Lower lobe of right lung (tissue), 2 donors: ENCODE results near the gene CUEDC1. TPM values are rescaled to one million over a fixed set of nuclear protein-coding genes. Genes with fewer than 3 reads are reported as not detected.

Source experiments
- ATAC-seq, 2 donors: fragments of 200-7000 bp; cut with Tn5 transposase; one replicate each; pipeline ENCODE4 v1.9.1; 2020 to 2022; ENCODE audit warnings: mild to moderate bottlenecking in 2 of 2, moderate library complexity in 2 of 2
- DNase-seq: peaks from one replicate; pipeline ENCODE4 v3.0.0-alpha.2; 2020
- H3K27ac ChIP-seq: fragments of 200-600 bp; one replicate; pipeline ENCODE4 v1.8.0; 2022
- H3K27me3 ChIP-seq: fragments of 200-600 bp; one replicate; pipeline ENCODE4 v1.8.0; 2022; ENCODE audit warnings: low read depth
- H3K36me3 ChIP-seq: fragments of 200-600 bp; one replicate; pipeline ENCODE4 v1.8.0; 2022; ENCODE audit warnings: mild to moderate bottlenecking
- H3K4me1 ChIP-seq: fragments of 200-600 bp; one replicate; pipeline ENCODE4 v1.8.0; 2022
- H3K4me3 ChIP-seq: fragments of 200-600 bp; one replicate; pipeline ENCODE4 v1.8.0; 2022; ENCODE audit warnings: mild to moderate bottlenecking
- H3K9me3 ChIP-seq: fragments of 200-600 bp; one replicate; pipeline ENCODE4 v1.8.0; 2022
- intact Hi-C: fragments of 100-400 bp; cut with DNase I; formaldehyde crosslinking; loops from one replicate; pipeline ENCODE4 v1.11.0; 2022
- total RNA-seq: library from RNA; stranded (reverse); fragmentation: NEBNext Ultra II Directional; extraction: Animal tissue kit (Norgen Biotek cat#: 25700); gene quantifications from one replicate; pipeline ENCODE4 v1.2.1, GENCODE V29; 2021
- TF ChIP-seq, protein P1 (sequence below): fragments of 200-600 bp; IDR thresholded peaks from one replicate; pipeline ENCODE4 v1.8.0; 2022; ENCODE audit warnings: antibody characterized with exemption, mild to moderate bottlenecking
- donor health status: DM: no; HTN: yes; CAD: no; lungs with severe emphysema.

Gene CUEDC1
- total RNA-seq, 1 donor from 2014 or later = 42.8 TPM

DNA sequence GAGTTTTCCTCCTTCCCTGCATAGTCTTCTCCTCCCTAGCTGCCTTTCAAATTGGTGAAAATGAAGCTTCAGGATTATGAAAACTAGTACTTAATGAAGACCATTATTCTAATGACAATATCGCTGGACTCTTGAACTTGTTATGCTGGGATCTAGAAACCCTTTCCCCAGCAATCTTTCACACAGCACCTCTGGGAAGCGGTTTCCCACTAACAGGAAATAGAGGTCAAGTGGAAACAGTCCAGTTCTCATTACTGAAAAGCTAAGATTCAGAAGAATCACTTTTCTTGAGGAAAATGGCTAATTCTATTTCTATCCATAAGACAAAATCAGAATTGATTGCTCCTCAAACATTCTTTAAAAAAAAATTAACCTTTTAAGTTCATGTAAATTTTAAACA, 34.8 kb upstream of the CUEDC1 start:
- no peaks in the 10 kb centered on the region for H3K27me3 ChIP-seq
- no peak overlapping the region for H3K27ac ChIP-seq
- TF ChIP-seq, protein P1, sequence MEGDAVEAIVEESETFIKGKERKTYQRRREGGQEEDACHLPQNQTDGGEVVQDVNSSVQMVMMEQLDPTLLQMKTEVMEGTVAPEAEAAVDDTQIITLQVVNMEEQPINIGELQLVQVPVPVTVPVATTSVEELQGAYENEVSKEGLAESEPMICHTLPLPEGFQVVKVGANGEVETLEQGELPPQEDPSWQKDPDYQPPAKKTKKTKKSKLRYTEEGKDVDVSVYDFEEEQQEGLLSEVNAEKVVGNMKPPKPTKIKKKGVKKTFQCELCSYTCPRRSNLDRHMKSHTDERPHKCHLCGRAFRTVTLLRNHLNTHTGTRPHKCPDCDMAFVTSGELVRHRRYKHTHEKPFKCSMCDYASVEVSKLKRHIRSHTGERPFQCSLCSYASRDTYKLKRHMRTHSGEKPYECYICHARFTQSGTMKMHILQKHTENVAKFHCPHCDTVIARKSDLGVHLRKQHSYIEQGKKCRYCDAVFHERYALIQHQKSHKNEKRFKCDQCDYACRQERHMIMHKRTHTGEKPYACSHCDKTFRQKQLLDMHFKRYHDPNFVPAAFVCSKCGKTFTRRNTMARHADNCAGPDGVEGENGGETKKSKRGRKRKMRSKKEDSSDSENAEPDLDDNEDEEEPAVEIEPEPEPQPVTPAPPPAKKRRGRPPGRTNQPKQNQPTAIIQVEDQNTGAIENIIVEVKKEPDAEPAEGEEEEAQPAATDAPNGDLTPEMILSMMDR = no peak
- ATAC-seq (no peak), DNase-seq (no peak)
- intact Hi-C loops = loop anchor here (10.0 kb wide), 2 partner anchors 95 to 135 kb away; partner anchors contain the start of gene MRPS23
- H3K4me1 ChIP-seq = peaks cover 55% of the 10 kb centered on the region
- H3K4me3 ChIP-seq = no peak overlapping the region
- H3K9me3 ChIP-seq = no peaks in the 10 kb centered on the region
- no peaks in the 10 kb centered on the region for H3K36me3 ChIP-seq

DNA sequence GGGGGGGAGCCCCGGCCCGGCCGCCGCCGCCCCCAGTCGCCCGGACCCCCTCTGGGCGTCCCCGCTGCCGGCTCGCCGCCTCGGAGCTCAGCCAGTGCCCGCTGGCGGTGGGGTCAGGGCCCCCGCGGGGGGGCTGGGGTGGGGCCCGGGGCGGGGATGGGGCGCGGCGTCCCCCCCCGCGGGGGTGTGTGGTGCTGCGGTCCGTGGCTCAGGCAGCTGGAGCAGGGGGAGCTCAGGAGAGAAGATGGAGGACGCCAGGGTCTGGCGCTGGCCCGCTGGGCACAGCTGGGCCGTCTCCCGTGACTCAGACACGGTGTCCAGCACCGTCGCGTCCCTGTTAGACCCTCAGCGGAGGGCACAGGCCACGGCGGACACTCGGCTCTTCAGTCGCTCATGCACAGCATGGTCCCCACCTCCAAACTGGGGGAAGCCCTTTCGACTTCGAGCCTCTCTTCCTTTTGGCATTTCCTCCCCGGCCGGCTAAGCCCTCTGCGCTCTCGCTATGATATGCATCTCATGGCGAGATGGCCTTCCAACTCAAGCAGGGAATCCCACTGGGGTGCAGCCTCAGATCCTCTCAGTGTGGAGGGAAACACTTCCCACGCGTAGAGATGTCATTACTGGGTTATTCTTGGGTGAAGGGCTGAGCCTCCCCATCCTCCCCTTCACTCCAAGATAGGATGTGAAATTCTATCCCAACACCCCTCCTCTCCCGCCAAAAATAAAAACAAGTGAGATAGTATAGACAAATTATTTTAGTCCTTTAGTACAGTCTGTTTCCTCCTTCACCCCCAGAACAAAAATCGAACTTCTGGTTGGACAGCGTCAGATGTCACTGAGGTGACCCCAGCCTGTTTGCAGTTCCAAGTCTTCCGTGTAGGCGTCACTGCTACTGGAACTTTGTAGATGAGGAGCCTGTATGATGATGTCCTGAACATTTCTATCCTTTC, 33.4 kb upstream of the CUEDC1 start:
- Histone ChIP-seq H3K9me3 (no peaks in the 10 kb centered on the region), H3K27ac (peak overlapping the region; percentile 97), H3K4me1 (peaks cover 58% of the 10 kb centered on the region), H3K27me3 (no peaks in the 10 kb centered on the region), H3K4me3 (peak overlapping the region; percentile 88), H3K36me3 (no peaks in the 10 kb centered on the region)
- TF ChIP-seq, protein P1 = no peak
- intact Hi-C loops = no loop called here
- ATAC-seq (peak; percentile 80 to 86), DNase-seq (peak; percentile 83)

DNA sequence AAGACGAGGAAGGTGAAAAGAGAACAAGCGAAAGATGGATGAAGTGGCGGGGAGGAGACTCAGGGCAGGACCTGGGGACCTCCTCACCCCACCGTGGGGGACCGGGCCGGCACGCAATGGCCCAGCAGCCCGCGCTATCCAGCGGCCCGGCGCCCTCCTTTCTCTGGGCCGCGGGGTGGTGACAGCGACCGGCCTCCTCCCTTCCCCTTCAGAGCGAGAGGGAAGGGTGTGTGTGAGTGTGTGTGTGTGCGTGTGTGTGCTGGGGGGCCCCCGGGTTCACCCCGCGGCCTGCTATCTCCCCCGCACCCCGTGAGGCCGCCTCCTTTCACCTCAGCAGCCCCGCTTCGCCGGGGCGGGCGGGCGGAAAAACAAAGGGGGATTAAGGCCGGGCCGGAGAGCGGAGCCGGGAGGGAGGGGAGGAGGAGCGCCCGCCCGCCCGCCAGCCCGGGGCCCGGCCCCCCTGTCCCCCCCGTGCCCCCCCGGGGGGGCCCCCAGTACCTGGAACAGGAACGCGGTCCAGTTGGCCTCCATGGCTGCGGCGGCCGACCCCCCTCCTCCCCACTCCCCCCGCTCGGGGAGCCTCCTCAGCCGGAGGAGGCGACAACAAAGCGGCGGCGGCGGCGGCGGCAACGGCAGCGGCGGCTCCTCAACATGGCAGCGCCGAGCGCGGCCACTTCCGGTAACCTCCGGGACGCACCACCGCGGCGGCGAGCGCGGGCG, 32.5 kb upstream of the CUEDC1 start, which contains the start of gene VEZF1:
TSS of gene VEZF1 (minus strand) at position 674 of the 720 bp plus-strand sequence. CDS start at position 531, 143 bp downstream.
- DNase-seq (peak; percentile 90), ATAC-seq (peak; percentile 81 to 85)

DNA sequence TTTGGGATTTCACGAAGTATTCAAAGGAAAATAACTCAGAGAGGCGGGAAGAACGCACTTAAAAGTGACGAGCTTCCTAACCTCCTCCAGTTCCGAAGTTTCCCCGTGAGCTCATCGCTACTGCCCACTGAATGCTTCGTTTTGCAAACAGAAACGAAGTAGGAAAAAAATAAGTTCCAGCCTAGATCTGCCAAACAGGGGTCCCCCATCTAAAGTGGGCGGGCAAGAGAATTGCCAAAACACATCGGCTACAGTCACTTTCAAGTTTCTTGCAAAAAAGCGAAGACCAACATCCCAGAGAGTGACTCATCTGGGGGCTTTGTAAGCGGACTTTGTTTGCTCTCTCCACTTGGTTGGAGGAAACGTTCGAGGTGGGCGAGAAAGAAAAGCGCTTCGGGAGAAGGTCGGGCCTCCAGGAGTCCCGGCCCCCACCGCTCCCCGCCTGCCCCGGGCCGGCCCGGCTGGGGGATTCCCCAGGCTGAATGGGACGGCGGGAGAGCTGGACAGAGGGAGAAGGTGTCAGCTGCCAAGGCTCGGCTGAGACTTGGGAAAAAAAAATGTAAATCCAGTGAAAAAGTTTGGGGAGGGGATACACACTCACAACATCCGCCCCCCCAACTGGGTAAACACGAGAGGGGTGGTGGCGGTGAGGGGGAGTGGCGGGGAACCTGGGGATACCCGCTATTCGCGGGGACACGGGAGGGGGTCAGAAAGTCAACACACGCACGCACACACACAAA, 31.8 kb upstream of the CUEDC1 start:
- Histone ChIP-seq H3K9me3 (no peaks in the 10 kb centered on the region), H3K36me3 (peaks cover 14% of the 10 kb centered on the region), H3K27ac (peak overlapping the region; percentile 97), H3K27me3 (no peaks in the 10 kb centered on the region), H3K4me1 (peaks cover 58% of the 10 kb centered on the region), H3K4me3 (peak overlapping the region; percentile 88)
- ATAC-seq (peak; percentile 71 to 73), DNase-seq (peak; percentile 52)
- TF ChIP-seq, protein P1 = no peak
- intact Hi-C loops = no loop called here

More for the DNA sequence above, 32.5 kb upstream of the CUEDC1 start, which contains the start of gene VEZF1:
- Histone ChIP-seq H3K9me3 (no peaks in the 10 kb centered on the region), H3K4me3 (peak within 1 kb of the TSS; percentile 88), H3K36me3 (peaks cover 7% of the 10 kb centered on the region), H3K4me1 (peaks cover 58% of the 10 kb centered on the region), H3K27ac (peak within 1 kb of the TSS; percentile 97), H3K27me3 (no peaks in the 10 kb centered on the region)
- TF ChIP-seq, protein P1 = no peak
- intact Hi-C loops = no loop called here

DNA sequence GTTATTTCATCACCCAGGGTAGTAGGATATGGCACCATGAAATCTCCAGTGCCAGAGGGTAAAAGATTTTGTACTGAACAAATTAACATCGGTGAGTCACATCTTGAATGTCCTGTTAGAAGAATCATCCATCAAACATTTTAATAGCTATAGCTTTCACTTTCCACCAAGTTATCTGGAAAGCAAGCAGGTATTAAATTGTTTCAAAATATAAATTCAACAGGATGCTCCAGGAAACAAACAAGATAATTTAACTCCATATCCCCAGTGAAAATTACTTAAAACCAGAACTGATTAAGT, 30.4 kb upstream of the CUEDC1 start:
- no peaks in the 10 kb centered on the region for H3K9me3 ChIP-seq
- no peak overlapping the region for H3K4me3 ChIP-seq
- H3K27me3 ChIP-seq = no peaks in the 10 kb centered on the region
- H3K27ac ChIP-seq = peak overlapping the region; percentile 4
- ATAC-seq (no peak), DNase-seq (no peak)
- intact Hi-C loops = no loop called here
- TF ChIP-seq, protein P1 = no peak
- peaks cover 28% of the 10 kb centered on the region for H3K36me3 ChIP-seq
- H3K4me1 ChIP-seq = peaks cover 72% of the 10 kb centered on the region
